Umbilical cord (tissue), 2 donors: ENCODE data around the gene SUGCT. TPM values are rescaled to one million over a fixed set of nuclear protein-coding genes. Genes with fewer than 3 reads are reported as not detected.
"Not testable (repeated sequence)": the region's sequence is repeated elsewhere in the genome, so short reads cannot be mapped to it uniquely, and the experiment has no call there.

Experiments used
- DNase-seq: peaks from one replicate; pipeline ENCODE4 v3.0.0-alpha.2; 2015; ENCODE audit warnings: low spot score
- total RNA-seq: library from RNA; depleted of rRNA; stranded (reverse); fragments of >200 nt; gene quantifications from one replicate; pipeline ENCODE4 v1.2.3, GENCODE V29; 2014; ENCODE audit warnings: low replicate concordance; ENCODE audit not compliant: insufficient read depth

The SUGCT gene
- total RNA-seq, 1 donor from 2014 or later = 33.5 TPM

DNA sequence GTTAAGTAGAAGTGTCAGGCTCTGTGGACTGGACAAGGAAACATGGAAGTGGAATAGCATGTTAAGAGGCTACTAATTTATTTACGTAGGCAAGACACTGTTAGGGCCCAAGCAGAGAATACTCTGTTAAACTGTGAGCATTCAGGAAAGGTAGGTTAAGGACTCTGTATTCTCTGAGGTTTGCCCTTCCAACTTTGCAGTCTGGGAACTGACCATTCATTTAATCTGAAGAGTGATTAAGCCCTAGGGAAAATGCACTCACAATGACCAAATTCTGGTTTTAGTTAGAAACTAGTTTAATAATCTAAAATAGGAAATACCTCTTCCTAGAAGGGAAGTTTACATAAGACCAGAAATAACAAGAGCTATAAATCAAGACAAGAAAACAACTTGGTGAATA, 266.6 kb downstream of the SUGCT start:
- no peak for DNase-seq

DNA sequence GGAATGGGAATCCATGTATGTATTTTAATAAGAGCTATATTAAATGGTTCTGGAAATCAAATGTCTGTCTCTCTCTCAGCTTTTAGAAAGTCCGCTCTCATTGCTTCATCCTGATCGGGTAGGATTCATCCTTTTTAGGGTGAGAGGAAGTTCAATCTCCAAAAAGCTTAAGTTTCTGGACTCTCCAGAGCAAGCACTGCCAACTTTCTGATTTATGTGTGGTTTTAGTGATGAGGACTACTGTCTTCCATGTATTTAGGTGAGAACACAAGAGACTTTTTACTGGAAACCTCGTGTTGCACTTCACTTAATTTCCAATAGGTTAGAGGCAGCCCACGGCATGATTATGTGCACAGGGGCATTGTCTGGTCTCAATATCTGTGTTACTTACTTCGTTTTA, 267.9 kb downstream of the SUGCT start:
- DNase-seq = peak; percentile 20

DNA sequence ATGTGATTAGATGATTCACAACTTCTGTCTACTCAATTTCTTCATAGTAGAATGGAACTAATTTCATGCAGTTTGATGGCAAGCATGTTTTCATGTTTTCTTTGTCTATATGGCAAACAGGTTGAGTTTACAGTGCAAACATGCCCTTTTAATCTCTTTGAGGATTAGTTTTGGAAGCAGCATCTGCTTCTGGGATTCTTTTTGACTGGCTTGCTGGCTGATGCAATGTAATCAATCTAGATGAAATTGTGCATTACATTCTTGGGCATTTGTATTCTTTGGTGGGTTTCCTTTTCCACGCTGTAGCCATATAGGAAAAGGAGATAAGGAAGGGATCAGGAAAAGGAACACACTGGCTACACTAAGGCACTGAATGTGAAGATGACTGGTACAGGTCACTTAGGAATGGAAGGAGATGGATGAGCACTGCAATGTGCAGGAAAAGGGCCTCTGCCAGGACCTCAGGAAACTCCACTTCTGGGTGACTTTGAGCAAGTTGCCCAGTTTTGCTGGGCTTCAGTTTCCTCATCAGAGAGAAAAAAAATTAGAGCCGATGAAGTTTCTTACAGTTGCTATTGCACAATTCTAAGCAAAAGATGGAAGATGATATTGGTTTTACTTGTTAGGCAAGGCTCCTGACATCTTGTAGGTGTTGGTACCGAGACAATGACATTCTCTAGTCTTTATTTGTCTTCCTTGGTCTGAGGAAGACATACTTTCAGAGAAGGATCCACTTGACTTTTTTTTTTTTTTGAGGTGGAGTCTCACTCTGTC, 269.1 kb downstream of the SUGCT start:
- no peak for DNase-seq

DNA sequence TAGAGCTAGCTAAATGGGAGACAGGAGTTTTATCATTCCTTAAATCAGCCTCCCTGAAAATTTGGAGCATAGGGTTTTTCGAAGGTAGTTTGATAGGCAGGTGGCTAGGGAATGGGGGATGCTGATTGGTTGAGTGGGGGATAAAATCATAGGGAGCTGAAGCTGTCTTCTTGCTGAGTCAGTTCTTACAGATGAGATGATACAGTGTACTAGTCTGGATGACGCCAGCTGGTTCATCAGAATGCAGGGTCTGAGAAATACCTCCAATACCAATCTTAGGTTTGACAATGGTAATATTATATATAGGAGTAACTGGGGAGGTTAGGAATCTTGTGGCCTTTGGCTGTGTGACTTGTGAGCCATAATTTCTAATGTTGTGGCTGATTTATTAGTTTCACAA, 271.2 kb downstream of the SUGCT start:
- no peak for DNase-seq

DNA sequence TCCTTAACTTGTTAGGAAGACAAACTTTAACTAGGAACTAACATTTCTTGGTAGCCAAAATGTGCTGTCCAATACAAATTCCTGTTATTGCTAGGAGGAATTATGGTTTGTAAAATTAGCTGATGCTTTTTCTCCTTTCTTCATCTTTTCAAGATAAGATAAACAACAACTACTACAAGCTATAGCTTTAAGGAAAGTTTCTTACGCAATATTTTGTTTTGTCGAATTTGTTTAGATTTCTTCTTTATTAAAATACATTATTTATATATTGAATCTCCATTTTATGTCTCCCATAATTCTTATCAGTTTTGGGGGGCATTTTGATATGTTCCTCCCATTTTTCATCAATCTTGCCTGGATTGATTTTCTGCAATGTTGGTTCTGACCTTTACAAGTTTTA, 277.5 kb downstream of the SUGCT start:
- DNase-seq = no peak

DNA sequence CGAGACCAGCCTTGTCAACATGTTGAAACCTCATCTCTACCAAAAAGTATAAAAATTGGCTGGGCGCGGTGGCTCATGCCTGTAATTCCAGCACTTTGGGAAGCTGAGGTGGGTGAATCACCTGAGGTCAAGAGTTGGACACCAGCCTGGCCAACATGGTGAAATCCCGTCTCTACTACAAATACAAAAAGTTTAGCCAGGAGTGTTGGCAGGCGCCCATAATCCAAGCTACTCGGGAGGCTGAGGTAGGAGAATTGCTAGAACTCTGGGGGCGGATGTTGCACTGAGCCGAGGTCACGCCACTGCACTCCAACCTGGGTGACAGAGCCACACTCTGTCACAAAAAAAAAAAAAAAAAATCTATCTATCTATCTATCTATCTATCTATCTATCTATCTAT, 279.9 kb downstream of the SUGCT start:
- not testable (repeated sequence) for DNase-seq

DNA sequence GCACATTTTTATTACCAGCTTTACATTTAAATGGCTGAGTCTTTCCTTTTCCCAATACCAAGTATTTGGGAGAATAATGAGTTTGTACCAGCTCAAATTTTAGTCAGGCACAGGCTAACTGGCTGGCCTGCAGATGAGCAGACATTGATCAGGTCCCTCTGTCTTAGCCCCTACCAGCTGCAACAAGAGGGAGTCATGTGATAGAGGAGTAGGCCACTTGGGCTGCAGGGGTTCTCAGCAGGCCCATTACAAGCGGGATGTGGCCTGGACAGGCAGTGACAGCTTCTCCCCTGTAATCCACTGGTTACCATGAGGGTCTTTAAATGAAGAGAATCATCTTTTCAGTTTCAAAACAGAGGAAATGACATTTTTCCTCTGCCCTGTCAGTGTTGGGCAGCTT, 283.6 kb downstream of the SUGCT start:
- DNase-seq = no peak

DNA sequence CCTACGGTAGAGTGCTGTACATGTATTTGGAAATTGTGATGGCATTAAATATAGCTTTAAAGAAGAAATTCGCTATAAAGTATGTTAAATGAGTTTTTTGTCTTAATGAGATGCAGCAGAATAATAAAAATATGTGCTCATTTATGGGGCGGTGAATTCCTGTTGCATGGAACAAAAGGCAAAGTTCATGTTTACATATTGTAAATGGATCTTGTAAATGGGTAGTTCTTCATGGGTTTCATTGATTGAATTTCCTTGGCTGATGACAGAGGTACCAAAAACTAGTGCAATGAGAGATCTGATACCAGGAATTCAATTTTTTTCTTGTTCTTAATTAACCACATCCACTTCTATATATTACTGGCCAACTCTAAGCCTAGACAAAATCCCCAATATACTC, 284.2 kb downstream of the SUGCT start:
- DNase-seq = no peak

DNA sequence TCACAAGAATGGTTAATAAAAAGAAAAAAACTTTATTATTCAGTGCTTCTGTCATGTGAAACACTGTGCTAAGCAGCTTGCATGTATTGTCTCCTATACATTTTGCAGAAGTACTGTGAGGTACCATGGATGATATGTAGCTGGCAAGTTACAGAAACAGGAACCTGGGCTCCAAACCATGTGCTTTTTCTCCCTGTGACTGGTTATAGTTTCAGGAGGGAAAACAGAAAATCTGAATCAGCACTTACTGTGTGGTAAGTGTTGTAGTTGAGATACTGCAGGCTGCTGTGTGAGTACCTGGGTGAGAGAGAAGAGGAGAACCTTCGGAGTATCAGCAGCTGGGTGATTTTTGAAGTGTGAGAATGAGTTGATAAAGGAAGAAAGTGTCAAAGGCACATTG, 285.0 kb downstream of the SUGCT start:
- peak; percentile 32 for DNase-seq

DNA sequence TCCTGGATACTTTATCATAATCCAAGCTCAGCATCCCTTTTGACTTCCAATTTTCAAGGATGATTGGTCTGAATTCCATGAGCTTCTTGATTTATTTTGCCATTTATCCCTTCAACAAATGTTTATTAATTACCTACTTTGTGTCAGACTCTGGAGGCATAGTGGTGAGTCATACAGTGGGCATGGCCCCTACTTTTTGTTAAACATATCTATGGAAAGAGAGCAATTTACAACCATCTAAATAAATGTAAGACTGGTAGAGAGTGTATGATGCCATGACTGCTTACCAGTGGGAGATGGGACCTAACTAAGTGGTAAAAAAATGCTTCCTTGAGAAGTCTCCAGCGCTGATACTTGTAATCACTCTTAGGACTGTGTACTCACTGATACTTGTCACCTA, 286.6 kb downstream of the SUGCT start:
- DNase-seq = no peak

DNA sequence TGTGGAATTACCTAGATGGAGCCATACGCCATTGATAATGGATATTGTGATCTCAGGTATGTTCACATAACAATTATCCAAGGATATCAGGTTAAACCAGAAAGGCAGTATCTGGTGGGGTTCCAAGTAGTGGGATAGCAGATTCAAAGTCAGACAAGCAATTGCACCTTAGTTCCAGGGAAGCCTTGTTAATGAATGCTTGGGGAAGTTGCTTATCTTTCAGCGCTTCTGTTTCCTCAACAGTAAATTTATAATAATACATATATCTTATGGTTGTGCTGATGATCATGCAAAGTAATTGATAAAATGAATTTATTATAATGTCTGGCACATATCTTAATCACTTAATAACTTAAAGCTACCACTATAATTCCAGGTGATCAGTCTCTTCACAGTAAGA, 290.9 kb downstream of the SUGCT start:
- no peak for DNase-seq

DNA sequence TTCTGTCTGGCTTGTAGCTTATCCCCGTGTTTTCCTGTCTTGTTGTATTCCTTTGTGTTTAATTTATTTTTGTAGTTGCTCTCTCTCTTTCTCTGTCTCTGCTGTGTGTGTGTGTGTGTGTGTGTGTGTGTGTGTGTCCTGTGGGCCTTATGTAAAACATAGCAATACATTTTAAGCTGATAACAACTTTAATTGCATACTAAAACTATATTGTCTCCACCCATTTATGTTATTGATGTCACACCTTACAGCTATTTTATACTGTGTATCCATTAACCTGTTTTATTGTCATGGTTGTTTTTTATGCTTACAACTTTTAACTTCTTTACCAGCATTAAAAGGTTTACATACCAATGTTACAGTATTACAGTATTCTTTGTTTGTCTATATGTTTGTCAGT, 293.6 kb downstream of the SUGCT start:
- no peak for DNase-seq

DNA sequence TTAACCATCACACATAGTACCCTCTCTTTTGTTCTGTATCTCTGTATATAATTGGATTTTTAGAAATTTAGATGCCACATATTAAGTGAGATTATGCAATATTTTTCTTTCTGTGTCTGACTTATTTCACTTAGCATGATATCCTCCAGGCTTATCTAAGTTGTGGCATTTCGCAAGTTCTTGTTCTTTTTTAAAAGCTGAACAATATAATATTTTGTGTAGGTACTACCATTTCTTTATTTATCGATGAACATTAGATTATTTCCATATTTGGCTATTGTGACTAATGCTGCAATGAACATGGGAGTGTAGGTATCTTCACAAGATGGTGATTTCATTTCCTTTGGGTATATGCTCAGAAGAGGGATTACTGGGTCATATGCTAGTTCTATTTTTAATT, 295.0 kb downstream of the SUGCT start:
- DNase-seq = no peak

DNA sequence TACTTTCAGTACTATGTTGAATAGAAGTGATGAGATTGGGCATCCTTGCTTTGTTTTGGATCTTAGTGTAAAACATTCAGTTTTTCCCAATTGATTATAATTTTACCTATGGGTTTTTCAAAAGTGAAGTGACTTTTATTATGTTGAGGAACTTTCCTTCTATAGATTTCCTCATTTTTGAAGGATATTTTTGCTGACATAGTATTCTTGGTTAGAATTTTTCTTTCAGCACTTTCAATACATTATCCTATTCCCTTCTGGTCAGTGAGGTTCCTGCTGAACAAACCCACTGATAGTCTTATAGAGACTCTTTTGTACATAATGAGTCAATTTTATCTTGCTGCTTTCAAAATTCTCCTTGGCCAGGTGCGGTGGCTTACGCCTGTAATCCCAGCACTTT, 297.2 kb downstream of the SUGCT start:
- DNase-seq = no peak

DNA sequence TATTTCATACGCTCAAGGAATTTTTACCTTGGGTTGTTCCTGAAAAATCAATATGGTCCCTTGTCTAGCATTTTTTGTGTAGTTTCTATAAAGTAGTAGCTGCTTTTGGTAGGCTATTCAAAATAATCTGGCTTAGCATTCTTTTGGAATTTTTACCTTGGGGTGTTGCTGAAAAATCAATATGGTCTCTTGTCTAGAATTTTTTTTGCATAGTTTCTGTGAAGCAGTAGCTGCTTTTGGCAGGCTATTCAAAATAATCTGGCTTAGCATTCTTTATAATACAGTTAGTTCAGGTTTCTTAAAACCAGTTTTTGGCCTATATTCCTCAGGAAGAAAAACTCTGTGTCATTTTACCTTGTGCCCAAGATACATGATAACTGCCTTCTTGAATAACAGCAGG, 301.9 kb downstream of the SUGCT start:
- DNase-seq = no peak

DNA sequence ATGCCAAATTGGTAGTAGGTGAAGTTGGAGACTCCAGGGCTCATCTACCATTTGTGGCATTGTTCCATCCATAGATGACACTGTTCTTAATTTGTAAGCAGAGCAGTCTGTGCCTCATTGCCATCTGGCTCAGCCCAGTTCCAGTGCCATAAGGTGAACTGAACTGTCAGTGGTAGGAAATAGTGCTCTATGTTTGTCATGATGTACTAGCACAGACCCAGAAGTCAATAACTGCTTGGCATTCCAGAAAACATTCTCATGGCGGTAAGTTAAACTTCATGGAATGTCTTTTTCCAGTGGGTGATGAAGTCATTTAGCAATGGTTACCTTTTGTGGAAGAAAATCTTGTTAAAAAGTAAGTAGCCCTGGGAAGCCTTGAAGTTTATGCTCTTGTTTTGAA, 302.7 kb downstream of the SUGCT start:
- peak; percentile 46 for DNase-seq

DNA sequence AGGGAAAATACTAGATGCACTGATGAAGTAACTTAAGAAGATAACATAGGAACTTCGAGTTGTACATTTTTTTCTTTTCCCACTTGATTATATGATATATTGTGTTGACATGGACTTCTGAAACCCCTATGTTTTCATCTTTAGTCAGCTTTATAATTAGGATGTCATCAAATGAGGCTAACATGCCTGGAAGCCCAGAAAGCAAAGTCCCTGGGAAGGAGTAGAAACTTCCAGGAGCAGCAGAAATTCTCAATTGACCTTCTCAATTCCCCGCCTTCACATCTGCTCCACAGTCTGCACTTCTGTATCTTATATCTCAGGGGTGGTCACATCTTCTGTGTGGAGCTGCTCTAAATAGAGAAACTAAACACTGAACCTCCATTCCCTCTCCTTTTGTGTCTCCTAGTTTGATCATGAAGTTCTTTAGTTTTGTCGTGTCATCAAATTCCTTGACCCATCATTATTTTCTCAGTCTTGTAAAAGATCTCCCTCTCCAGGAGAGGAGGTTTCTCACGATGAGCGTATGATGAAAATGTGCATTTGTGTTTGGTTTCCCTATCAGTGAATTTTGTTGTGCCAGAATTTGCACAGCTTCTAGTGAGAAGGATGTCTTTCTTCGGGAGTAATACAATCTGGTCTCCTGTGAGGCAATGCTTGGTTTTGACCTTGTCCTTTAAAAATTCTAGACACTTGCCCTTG, 303.3 kb downstream of the SUGCT start:
- no peak for DNase-seq

DNA sequence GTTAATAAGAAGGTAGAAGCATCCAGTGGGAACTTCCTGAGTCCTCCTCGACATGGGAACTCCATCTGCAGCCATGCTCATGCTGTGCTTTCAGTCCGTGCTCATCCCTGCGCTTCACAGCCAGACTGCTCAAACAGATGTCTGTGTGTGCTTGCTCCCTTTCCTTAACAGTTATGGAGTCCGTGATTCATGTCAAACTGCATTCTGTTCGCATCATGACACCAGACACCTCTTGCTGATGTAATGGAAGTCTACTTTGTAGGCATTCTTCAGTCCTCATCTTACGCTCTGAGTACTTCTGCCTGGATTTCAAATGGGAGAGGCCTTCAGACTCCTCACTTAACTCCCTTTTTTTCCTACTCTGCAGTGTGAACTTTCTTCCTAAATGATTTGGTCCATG, 304.9 kb downstream of the SUGCT start:
- DNase-seq = no peak

DNA sequence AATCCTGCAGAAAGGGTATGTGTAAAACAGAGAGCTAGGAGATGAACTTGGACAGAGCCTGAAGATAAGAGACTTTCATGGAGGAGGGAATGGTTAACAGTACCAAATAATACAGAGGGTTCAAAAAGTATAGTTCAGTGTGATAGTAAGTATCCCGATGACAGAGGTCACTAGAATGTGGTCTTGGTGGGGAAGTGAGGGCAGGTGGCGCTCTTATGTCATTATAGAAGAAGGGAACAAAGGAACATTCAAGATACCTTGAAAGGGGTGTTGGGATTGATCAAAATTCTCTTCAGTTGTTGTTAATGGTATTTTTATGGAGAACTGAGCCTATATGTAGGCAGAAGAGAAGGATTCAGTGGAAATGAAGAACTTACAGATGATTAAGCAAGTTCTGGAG, 312.5 kb downstream of the SUGCT start:
- no peak for DNase-seq

DNA sequence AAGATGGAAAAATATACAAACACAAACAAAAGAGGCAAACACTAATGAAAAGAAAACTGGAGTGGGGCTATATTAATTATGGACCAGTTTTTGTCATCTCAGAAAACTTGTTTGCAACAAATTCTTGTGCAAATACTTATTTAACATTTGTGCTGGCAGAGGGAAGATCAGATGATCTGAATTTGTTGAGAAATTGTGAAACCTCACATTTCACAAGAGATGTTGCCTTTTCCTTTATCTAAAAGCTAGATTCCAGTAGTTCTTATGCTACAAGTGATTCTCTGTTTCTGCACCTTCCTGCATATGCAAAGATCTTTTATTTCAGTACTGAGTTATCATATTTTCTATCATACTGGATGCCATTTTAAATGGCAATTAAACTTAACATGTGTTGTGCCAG, 320.7 kb downstream of the SUGCT start:
- peak; percentile 20 for DNase-seq

DNA sequence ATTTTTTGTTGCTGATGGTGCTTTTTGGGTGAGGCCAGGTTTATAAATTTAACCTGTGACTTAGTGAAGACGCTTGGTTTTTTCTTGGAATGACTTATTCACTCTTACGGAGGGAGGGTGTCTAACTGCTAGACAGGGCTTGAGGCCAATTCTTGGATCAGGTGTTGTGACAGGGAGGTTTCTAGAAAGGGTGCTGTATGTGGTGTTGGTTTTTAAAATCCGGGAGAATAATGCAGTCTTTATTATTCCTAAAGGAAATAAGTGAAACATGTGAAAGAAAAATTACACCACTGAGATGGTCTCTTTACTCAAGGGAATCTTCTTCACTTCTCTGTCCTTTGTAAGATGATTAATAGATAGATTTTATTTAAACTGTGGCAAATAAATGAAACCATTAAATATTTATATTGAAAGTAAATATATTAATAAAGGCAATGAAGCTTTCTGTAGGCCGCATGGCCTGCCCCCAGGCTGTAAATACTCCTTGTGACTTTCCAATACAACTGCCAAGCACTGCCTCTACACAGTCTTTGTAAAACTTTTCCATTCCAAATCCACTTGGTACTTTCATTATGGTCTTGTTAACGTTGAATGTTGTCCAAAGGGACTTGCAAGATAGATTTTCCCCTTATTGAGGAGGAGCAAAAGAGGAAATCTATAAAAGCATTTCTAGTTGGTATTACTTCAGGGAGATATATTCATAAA, 323.1 kb downstream of the SUGCT start:
- no peak for DNase-seq

DNA sequence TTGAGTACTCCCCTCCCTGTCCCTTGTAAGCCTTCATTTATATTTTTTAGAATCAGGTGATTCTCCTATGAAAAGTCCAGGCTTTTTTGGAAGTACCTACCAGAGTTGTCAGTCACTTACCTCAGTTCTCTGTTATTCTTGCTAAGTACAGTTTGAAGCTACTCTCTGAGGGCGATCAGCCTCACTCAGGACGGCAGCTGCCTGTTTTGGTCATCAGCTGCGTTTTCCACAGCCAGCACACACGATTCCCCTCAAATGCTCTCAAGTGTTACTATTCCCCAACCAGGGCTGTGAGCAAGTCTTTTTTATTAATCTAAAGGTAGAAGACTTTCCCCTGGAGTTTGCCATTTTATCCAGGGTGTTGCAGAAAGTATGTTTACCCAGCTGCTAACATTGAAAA, 328.6 kb downstream of the SUGCT start:
- DNase-seq = no peak
